CD4-positive, CD25-positive, alpha-beta regulatory T cell (primary cell): ENCODE data around the gene PPFIA1. TPM values are rescaled to one million over a fixed set of nuclear protein-coding genes. Genes with fewer than 3 reads are reported as not detected.

Source experiments
- ATAC-seq, 2 donors: fragments of 150-1000 bp; cut with Tn5 transposase; one replicate each; pipeline ENCODE4 v1.10.0; 2021; ENCODE audit warnings: low read depth in 2 of 2, moderate number of reproducible peaks in 2 of 2, moderate library complexity in 1 of 2
- DNase-seq, 3 donors: peaks; one replicate each; pipeline versions ENCODE4 v3.0.0 to v3.0.0-alpha.2; 2012 to 2022; ENCODE audit warnings: mixed read lengths in 1 of 3
- H3K27ac ChIP-seq: one replicate; pipeline ENCODE4 v1.7.0; 2013; ENCODE audit warnings: mild to moderate bottlenecking, low read length; ENCODE audit not compliant: insufficient read depth, poor library complexity, severe bottlenecking
- H3K27me3 ChIP-seq: one replicate; pipeline ENCODE4 v1.7.0; 2013; ENCODE audit warnings: low read length; ENCODE audit not compliant: control insufficient read depth, insufficient read depth
- H3K36me3 ChIP-seq: one replicate; pipeline ENCODE4 v1.7.0; 2013; ENCODE audit warnings: mild to moderate bottlenecking, low read length, moderate library complexity; ENCODE audit not compliant: control insufficient read depth, insufficient read depth
- H3K4me1 ChIP-seq: 2 replicates; pipeline ENCODE4 v1.7.0; 2013; ENCODE audit warnings: mild to moderate bottlenecking, low read length; ENCODE audit not compliant: insufficient read depth, control insufficient read depth, poor library complexity, severe bottlenecking
- H3K4me3 ChIP-seq: one replicate; pipeline ENCODE4 v1.7.0; 2013; ENCODE audit warnings: low read depth, mild to moderate bottlenecking, low read length, moderate library complexity
- H3K9me3 ChIP-seq, 2 experiments: 1 replicate in 1 of 2; 2 replicates in 1 of 2; pipeline ENCODE4 v1.7.0; 2013; ENCODE audit warnings: low read length in 2 of 2, mild to moderate bottlenecking in 1 of 2, moderate library complexity in 1 of 2; ENCODE audit not compliant: control insufficient read depth in 2 of 2
- H3K27ac Mint-ChIP-seq, 3 donors: one replicate each; pipeline ENCODE4 v1.8.0; 2020 to 2022; ENCODE audit warnings: mild to moderate bottlenecking in 3 of 3, mixed read lengths in 3 of 3, moderate library complexity in 2 of 3
- H3K27me3 Mint-ChIP-seq: one replicate; pipeline ENCODE4 v1.8.0; 2022; ENCODE audit warnings: mild to moderate bottlenecking, mixed read lengths
- H3K36me3 Mint-ChIP-seq: one replicate; pipeline ENCODE4 v1.8.0; 2020; ENCODE audit warnings: mixed read lengths
- H3K4me1 Mint-ChIP-seq, 4 donors: one replicate each; pipeline ENCODE4 v1.8.0; 2020 to 2022; ENCODE audit warnings: mixed read lengths in 4 of 4, mild to moderate bottlenecking in 1 of 4
- H3K4me3 Mint-ChIP-seq, 4 donors: one replicate each; pipeline ENCODE4 v1.8.0; 2020 to 2022; ENCODE audit warnings: mild to moderate bottlenecking in 4 of 4, mixed read lengths in 4 of 4, moderate library complexity in 3 of 4
- H3K9me3 Mint-ChIP-seq, 7 donors: one replicate each; pipeline ENCODE4 v1.8.0; 2020 to 2022; ENCODE audit warnings: mixed read lengths in 7 of 7, mild to moderate bottlenecking in 3 of 7, moderate library complexity in 2 of 7
- polyA plus RNA-seq, 4 donors: library from polyadenylated mRNA; unstranded; fragments of 300-500 nt; fragmentation: Illumina TruSeq; gene quantifications; one replicate each; pipeline ENCODE4 v1.2.3, GENCODE V29; 2021
- total RNA-seq: library from RNA; stranded (reverse); gene quantifications from one replicate; pipeline ENCODE4 v1.2.3, GENCODE V29; 2022

PPFIA1 gene
- total and polyA plus RNA-seq, 5 donors from 2014 or later: 7.9 to 62.6 (median 11.3) TPM

- Mint-ChIP-seq H3K36me3 (peaks cover 23% of the 10 kb centered on the region), H3K4me1 (peaks cover 14 to 59% (median 44%) of the 10 kb centered on the region in 4 donors), H3K27me3 (peaks cover 21% of the 10 kb centered on the region), H3K4me3 (peak overlapping the region; percentile 76 to 96 (median 88)), H3K9me3 (no peaks in the 10 kb centered on the region), H3K27ac (peak overlapping the region in 2 of 3 donors; percentile 82 to 87)
- Histone ChIP-seq H3K4me1 (peaks cover 36% of the 10 kb centered on the region), H3K27ac (peak overlapping the region; percentile 63), H3K27me3 (no peaks in the 10 kb centered on the region), H3K4me3 (peak overlapping the region; percentile 81), H3K9me3 (no peaks in the 10 kb centered on the region), H3K36me3 (peaks cover 21% of the 10 kb centered on the region)
- DNase-seq: peak in 2 of 3 donors; percentile 42 to 49
- ATAC-seq: peak; percentile 44 to 48
These were observed 573 bp downstream of the PPFIA1 start for GRCh38 chr11:70270877-70271648.

GRCh38 chr11:70271649-70271953 lies 1.1 kb downstream of the PPFIA1 start:
- Histone ChIP-seq H3K36me3 (peaks cover 23% of the 10 kb centered on the region), H3K9me3 (no peaks in the 10 kb centered on the region), H3K4me3 (peak overlapping the region; percentile 81), H3K4me1 (peaks cover 36% of the 10 kb centered on the region), H3K27me3 (no peaks in the 10 kb centered on the region), H3K27ac (peak overlapping the region; percentile 63)
- ATAC-seq (no peak), DNase-seq (no peak)
- no peaks in the 10 kb centered on the region for H3K9me3 Mint-ChIP-seq
- peaks cover 20 to 65% (median 48%) of the 10 kb centered on the region in 4 donors for H3K4me1 Mint-ChIP-seq
- peak overlapping the region; percentile 88 to 96 (median 92) for H3K4me3 Mint-ChIP-seq
- peaks cover 28% of the 10 kb centered on the region for H3K36me3 Mint-ChIP-seq
- H3K27me3 Mint-ChIP-seq: peaks cover 20% of the 10 kb centered on the region
- H3K27ac Mint-ChIP-seq: peak overlapping the region in 2 of 3 donors; percentile 82 to 87

- Histone ChIP-seq H3K27me3 (no peaks in the 10 kb centered on the region), H3K9me3 (no peaks in the 10 kb centered on the region), H3K27ac (no peak overlapping the region), H3K4me3 (peak overlapping the region; percentile 17), H3K36me3 (peaks cover 25% of the 10 kb centered on the region), H3K4me1 (peaks cover 36% of the 10 kb centered on the region)
- peak overlapping the region; percentile 88 to 96 (median 92) for H3K4me3 Mint-ChIP-seq
- peaks cover 22 to 67% (median 50%) of the 10 kb centered on the region in 4 donors for H3K4me1 Mint-ChIP-seq
- peak overlapping the region in 2 of 3 donors; percentile 42 to 49 for H3K27ac Mint-ChIP-seq
- H3K27me3 Mint-ChIP-seq: peaks cover 16% of the 10 kb centered on the region
- DNase-seq (no peak), ATAC-seq (no peak)
- H3K9me3 Mint-ChIP-seq: no peaks in the 10 kb centered on the region
- peaks cover 30% of the 10 kb centered on the region for H3K36me3 Mint-ChIP-seq
These were observed 1.5 kb downstream of the PPFIA1 start for GRCh38 chr11:70272009-70272408.

GRCh38 chr11:70278994-70279393 lies 8.5 kb downstream of the PPFIA1 start:
- H3K27me3 ChIP-seq: no peaks in the 10 kb centered on the region
- DNase-seq (no peak), ATAC-seq (no peak)
- no peak overlapping the region for H3K27ac ChIP-seq
- peaks cover 4% of the 10 kb centered on the region for H3K4me1 ChIP-seq
- H3K4me1 Mint-ChIP-seq: peaks cover 31 to 66% (median 48%) of the 10 kb centered on the region in 4 donors
- no peaks in the 10 kb centered on the region for H3K9me3 Mint-ChIP-seq
- H3K4me3 ChIP-seq: no peak overlapping the region
- H3K36me3 Mint-ChIP-seq: peaks cover 52% of the 10 kb centered on the region
- peaks cover 48% of the 10 kb centered on the region for H3K36me3 ChIP-seq
- H3K27ac Mint-ChIP-seq: no peak overlapping the region
- H3K9me3 ChIP-seq: no peaks in the 10 kb centered on the region
- H3K4me3 Mint-ChIP-seq: no peak overlapping the region
- no peaks in the 10 kb centered on the region for H3K27me3 Mint-ChIP-seq

GRCh38 chr11:70281156-70281609 lies 10.7 kb downstream of the PPFIA1 start:
- H3K27me3 Mint-ChIP-seq: no peaks in the 10 kb centered on the region
- Histone ChIP-seq H3K27me3 (no peaks in the 10 kb centered on the region), H3K4me3 (no peak overlapping the region), H3K36me3 (peaks cover 50% of the 10 kb centered on the region), H3K27ac (no peak overlapping the region), H3K9me3 (no peaks in the 10 kb centered on the region), H3K4me1 (no peaks in the 10 kb centered on the region)
- peaks cover 51% of the 10 kb centered on the region for H3K36me3 Mint-ChIP-seq
- no peaks in the 10 kb centered on the region for H3K9me3 Mint-ChIP-seq
- no peak for DNase-seq
- H3K27ac Mint-ChIP-seq: no peak overlapping the region
- no peak for ATAC-seq
- H3K4me1 Mint-ChIP-seq: peaks cover 19 to 48% (median 30%) of the 10 kb centered on the region in 4 donors
- peak overlapping the region in 1 of 4 donors; percentile 50 for H3K4me3 Mint-ChIP-seq

- Mint-ChIP-seq H3K27ac (peak overlapping the region in 1 of 3 donors; percentile 67), H3K36me3 (peaks cover 50% of the 10 kb centered on the region)
These were observed 11.5 kb downstream of the PPFIA1 start for GRCh38 chr11:70282012-70282411.

GRCh38 chr11:70288721-70289120 lies 18.2 kb downstream of the PPFIA1 start:
- no peaks in the 10 kb centered on the region for H3K4me1 ChIP-seq
- no peak for DNase-seq
- H3K27me3 Mint-ChIP-seq: no peaks in the 10 kb centered on the region
- no peak for ATAC-seq
- peaks cover 42% of the 10 kb centered on the region for H3K36me3 Mint-ChIP-seq
- H3K27ac ChIP-seq: no peak overlapping the region
- no peak overlapping the region for H3K27ac Mint-ChIP-seq
- no peaks in the 10 kb centered on the region for H3K9me3 ChIP-seq
- peaks cover 54% of the 10 kb centered on the region for H3K36me3 ChIP-seq
- no peaks in the 10 kb centered on the region for H3K27me3 ChIP-seq
- H3K4me3 ChIP-seq: no peak overlapping the region
- H3K4me3 Mint-ChIP-seq: no peak overlapping the region
- peaks cover 3 to 22% (median 11%) of the 10 kb centered on the region in 4 donors for H3K4me1 Mint-ChIP-seq
- H3K9me3 Mint-ChIP-seq: no peaks in the 10 kb centered on the region

More at GRCh38 chr11:70282012-70282411, 11.5 kb downstream of the PPFIA1 start:
- DNase-seq: no peak
- Histone ChIP-seq H3K27me3 (no peaks in the 10 kb centered on the region), H3K4me3 (no peak overlapping the region), H3K27ac (no peak overlapping the region), H3K36me3 (peaks cover 54% of the 10 kb centered on the region), H3K9me3 (no peaks in the 10 kb centered on the region), H3K4me1 (no peaks in the 10 kb centered on the region)
- H3K9me3 Mint-ChIP-seq: no peaks in the 10 kb centered on the region
- peaks cover 16 to 44% (median 24%) of the 10 kb centered on the region in 4 donors for H3K4me1 Mint-ChIP-seq
- no peaks in the 10 kb centered on the region for H3K27me3 Mint-ChIP-seq
- no peak for ATAC-seq
- no peak overlapping the region for H3K4me3 Mint-ChIP-seq

GRCh38 chr11:70289582-70289981 lies 19.1 kb downstream of the PPFIA1 start:
- H3K36me3 ChIP-seq: peaks cover 53% of the 10 kb centered on the region
- Mint-ChIP-seq H3K36me3 (peaks cover 41% of the 10 kb centered on the region), H3K4me1 (peaks cover 3 to 24% (median 12%) of the 10 kb centered on the region in 4 donors), H3K27ac (no peak overlapping the region), H3K27me3 (no peaks in the 10 kb centered on the region), H3K4me3 (no peak overlapping the region), H3K9me3 (no peaks in the 10 kb centered on the region)
- H3K27me3 ChIP-seq: no peaks in the 10 kb centered on the region
- no peak overlapping the region for H3K4me3 ChIP-seq
- H3K4me1 ChIP-seq: no peaks in the 10 kb centered on the region
- DNase-seq: no peak
- H3K9me3 ChIP-seq: no peaks in the 10 kb centered on the region
- ATAC-seq: no peak
- H3K27ac ChIP-seq: no peak overlapping the region
